ENCODE measurements around the gene ARHGEF10L. TPM values are rescaled to one million over a fixed set of nuclear protein-coding genes. Genes with fewer than 3 reads are reported as not detected.
A peak's percentile ranks its signal among the peaks of the same experiment; 100 is the strongest.

The ARHGEF10L gene
- total RNA-seq, 1 donor from 2014 or later, result 20.3 TPM

DNA sequence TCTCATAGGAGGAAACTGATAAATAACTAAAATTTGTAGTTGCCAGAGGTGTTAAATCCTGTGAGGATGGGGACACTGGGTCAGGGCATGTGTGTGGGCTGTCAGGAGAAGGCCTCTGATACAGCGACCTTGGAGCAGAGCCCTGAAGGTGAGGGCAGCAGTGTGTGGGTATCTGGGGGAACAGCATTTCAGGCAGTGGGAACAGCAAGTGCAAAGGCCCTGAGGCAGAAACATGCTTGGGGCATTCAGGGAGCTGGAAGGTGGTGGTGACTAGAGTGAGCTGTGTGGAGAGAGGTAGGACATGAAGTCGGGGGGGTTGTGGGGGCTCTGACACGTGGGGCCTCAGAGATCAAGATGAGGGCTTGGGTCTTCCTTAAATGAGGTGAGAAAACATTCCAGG lies 30.7 kb downstream of the ARHGEF10L start:
- Histone ChIP-seq H3K9me3 (ENCODE audit: low read depth) (no peaks in the 10 kb centered on the region), H3K4me2 (no peak overlapping the region), H3K27ac (no peak overlapping the region), H3K9ac (no peak overlapping the region), H3K27me3 (no peaks in the 10 kb centered on the region), H3K36me3 (no peaks in the 10 kb centered on the region), H2AFZ (replicated peaks) (no peak overlapping the region), H4K20me1 (ENCODE audit: low read depth) (peaks cover 95% of the 10 kb centered on the region), H3F3A (ENCODE audit: low read depth) (peaks cover 24% of the 10 kb centered on the region), H3K4me3 (no peak overlapping the region), H3K79me2 (ENCODE audit: low read depth) (peaks cover 91% of the 10 kb centered on the region), H3K4me1 (peaks cover 63% of the 10 kb centered on the region)
- H3K4me3 Mint-ChIP-seq, result peak overlapping the region; percentile 35
- H3K9me3 Mint-ChIP-seq, result no peaks in the 10 kb centered on the region
- no peak for DNase-seq (ENCODE audit: low spot score)
- no peak for TF ChIP-seq EZH2phosphoT487 (IDR thresholded peaks at IDR 0.05)
- TF ChIP-seq CTCF (IDR thresholded peaks at IDR 0.05), result no peak
- no peak for TF ChIP-seq EZH2 (IDR thresholded peaks at IDR 0.05)
- peaks cover 12% of the 10 kb centered on the region for H3K27me3 Mint-ChIP-seq (ENCODE audit: insufficient read depth, low read depth)
- peak overlapping the region; percentile 40 for H3K27ac Mint-ChIP-seq
- peaks cover 84% of the 10 kb centered on the region for H3K4me1 Mint-ChIP-seq
- no peaks in the 10 kb centered on the region for H3K36me3 Mint-ChIP-seq

- Histone ChIP-seq H3K4me1 (peaks cover 70% of the 10 kb centered on the region), H3K4me3 (no peak overlapping the region)
Measured at GRCh38 chr1:17572264-17572985, 32.9 kb downstream of the ARHGEF10L start.

DNA sequence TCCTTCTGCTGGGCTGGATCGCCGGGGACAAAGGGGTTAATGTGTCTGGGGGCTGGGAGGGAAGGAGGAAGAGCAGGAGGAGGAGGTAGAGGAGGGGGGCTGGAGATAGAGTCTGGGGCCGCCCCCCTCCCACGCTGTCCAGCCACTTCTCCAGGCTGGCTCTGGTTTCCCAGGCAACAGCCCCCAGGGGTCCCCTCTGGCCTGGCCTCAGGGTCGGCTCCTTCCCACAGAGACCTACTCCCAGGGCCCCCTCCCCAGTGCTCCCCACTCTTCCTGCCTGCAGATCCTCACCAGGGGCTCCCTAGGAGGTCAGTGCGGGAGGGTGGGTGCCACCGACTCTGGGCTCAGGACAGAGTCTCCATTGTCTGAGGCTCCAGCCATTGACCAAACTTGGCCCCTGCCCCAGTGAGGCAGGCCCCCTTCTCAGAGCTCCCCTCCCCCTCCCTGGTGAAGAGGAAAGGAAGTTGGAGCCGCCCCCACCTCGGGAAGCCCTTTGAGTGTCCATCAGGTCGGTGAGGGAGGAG lies 34.1 kb downstream of the ARHGEF10L start:
- Mint-ChIP-seq H3K4me3 (peak overlapping the region; percentile 77), H3K27me3 (ENCODE audit: insufficient read depth, low read depth) (peaks cover 12% of the 10 kb centered on the region), H3K4me1 (peaks cover 81% of the 10 kb centered on the region), H3K27ac (peak overlapping the region; percentile 94), H3K36me3 (no peaks in the 10 kb centered on the region), H3K9me3 (no peaks in the 10 kb centered on the region)
- TF ChIP-seq EZH2phosphoT487 (IDR thresholded peaks at IDR 0.05) (no peak), EZH2 (IDR thresholded peaks at IDR 0.05) (no peak), CTCF (IDR thresholded peaks at IDR 0.05) (no peak)
- H3K79me2 ChIP-seq (ENCODE audit: low read depth), result peaks cover 91% of the 10 kb centered on the region
- peaks cover 17% of the 10 kb centered on the region for H3F3A ChIP-seq (ENCODE audit: low read depth)
- DNase-seq (ENCODE audit: low spot score), result peak; percentile 75
- no peak overlapping the region for H3K9ac ChIP-seq
- no peaks in the 10 kb centered on the region for H3K9me3 ChIP-seq (ENCODE audit: low read depth)
- peak overlapping the region; percentile 14 for H3K27ac ChIP-seq
- no peaks in the 10 kb centered on the region for H3K27me3 ChIP-seq
- peak overlapping the region; percentile 75 for H3K4me2 ChIP-seq
- peaks cover 67% of the 10 kb centered on the region for H3K4me1 ChIP-seq
- H3K36me3 ChIP-seq, result no peaks in the 10 kb centered on the region
- H3K4me3 ChIP-seq, result peak overlapping the region; percentile 34
- no peak overlapping the region for H2AFZ ChIP-seq (replicated peaks)
- peaks cover 93% of the 10 kb centered on the region for H4K20me1 ChIP-seq (ENCODE audit: low read depth)

More at GRCh38 chr1:17572264-17572985, 32.9 kb downstream of the ARHGEF10L start:
- H4K20me1 ChIP-seq (ENCODE audit: low read depth), result peaks cover 95% of the 10 kb centered on the region
- Mint-ChIP-seq H3K9me3 (no peaks in the 10 kb centered on the region), H3K4me3 (peak overlapping the region; percentile 77), H3K27ac (peak overlapping the region; percentile 98), H3K27me3 (ENCODE audit: insufficient read depth, low read depth) (peaks cover 12% of the 10 kb centered on the region), H3K4me1 (peaks cover 86% of the 10 kb centered on the region), H3K36me3 (no peaks in the 10 kb centered on the region)
- no peak overlapping the region for H2AFZ ChIP-seq (replicated peaks)
- no peaks in the 10 kb centered on the region for H3K36me3 ChIP-seq
- no peaks in the 10 kb centered on the region for H3K27me3 ChIP-seq
- DNase-seq (ENCODE audit: low spot score), result peak; percentile 58
- peaks cover 17% of the 10 kb centered on the region for H3F3A ChIP-seq (ENCODE audit: low read depth)
- no peak overlapping the region for H3K9ac ChIP-seq
- H3K9me3 ChIP-seq (ENCODE audit: low read depth), result no peaks in the 10 kb centered on the region
- no peak overlapping the region for H3K27ac ChIP-seq
- no peak for TF ChIP-seq EZH2 (IDR thresholded peaks at IDR 0.05)
- TF ChIP-seq CTCF (IDR thresholded peaks at IDR 0.05), result peak; percentile 56
- TF ChIP-seq EZH2phosphoT487 (IDR thresholded peaks at IDR 0.05), result no peak
- peak overlapping the region; percentile 75 for H3K4me2 ChIP-seq
- peaks cover 91% of the 10 kb centered on the region for H3K79me2 ChIP-seq (ENCODE audit: low read depth)

Data from neural progenitor cell (in vitro differentiated cells).